Measurements from ENCODE around the gene MEOX2.

DNA sequence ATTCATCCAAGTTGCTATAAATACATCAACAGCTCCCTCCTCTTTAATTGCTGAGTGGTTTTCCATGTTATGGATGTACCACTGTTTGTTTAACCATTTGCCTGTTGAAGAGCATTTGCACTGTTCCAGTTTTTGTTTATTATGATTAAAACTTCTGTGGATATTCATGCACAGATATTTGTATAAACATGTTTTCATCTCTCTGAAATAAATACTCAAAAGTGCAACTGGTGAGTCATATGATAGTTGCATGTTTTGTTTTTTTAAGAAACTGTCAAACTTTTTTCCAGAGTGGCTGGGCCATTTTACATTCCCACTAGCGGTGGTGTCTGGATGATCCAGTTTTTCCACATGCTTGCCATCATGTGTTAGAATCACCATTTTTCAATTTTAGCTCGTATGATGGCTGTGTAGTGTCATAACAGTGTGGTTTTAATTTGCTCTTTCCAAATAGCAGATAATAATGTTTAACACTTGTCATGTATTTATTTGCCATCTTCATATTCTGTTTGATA lies 33.6 kb downstream of the MEOX2 start:
- TF ChIP-seq, protein P1, sequence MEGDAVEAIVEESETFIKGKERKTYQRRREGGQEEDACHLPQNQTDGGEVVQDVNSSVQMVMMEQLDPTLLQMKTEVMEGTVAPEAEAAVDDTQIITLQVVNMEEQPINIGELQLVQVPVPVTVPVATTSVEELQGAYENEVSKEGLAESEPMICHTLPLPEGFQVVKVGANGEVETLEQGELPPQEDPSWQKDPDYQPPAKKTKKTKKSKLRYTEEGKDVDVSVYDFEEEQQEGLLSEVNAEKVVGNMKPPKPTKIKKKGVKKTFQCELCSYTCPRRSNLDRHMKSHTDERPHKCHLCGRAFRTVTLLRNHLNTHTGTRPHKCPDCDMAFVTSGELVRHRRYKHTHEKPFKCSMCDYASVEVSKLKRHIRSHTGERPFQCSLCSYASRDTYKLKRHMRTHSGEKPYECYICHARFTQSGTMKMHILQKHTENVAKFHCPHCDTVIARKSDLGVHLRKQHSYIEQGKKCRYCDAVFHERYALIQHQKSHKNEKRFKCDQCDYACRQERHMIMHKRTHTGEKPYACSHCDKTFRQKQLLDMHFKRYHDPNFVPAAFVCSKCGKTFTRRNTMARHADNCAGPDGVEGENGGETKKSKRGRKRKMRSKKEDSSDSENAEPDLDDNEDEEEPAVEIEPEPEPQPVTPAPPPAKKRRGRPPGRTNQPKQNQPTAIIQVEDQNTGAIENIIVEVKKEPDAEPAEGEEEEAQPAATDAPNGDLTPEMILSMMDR (IDR thresholded peaks at IDR 0.05), result no peak
- TF ChIP-seq EZH2phosphoT487 (IDR thresholded peaks at IDR 0.05), result no peak
